ENCODE results near the gene DAD1. TPM values are rescaled to one million over a fixed set of nuclear protein-coding genes. Genes with fewer than 3 reads are reported as not detected.

The DAD1 gene
- total and polyA plus RNA-seq, 7 donors, result 77.8 to 277 (median 118) TPM

DNA sequence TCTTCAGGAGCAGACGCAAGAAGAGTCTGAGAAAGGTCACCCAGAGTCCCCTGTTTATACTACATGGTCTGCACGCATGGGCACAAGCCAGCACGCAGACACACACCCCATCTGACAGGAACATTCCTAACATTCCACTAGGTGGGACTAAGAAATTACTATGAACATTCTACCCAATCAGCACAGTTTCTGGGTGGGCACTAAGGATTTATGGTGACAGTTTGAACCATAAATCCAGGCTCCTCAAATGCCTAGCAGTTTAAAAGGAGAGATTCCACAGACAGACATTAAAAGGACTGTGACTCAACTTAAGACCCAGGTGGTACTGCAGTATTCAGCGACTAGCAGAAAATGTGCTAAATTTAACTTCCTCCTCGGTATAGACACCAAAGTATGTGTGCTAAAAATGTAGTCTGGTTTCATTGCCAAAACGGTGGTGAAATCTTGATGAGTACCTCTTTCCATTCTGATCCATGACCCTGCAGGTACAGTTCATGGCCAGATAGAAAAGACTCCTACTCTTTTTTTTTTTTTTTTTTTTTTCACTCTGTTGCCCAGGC is 25.3 kb upstream of the DAD1 start:
- Histone ChIP-seq H3K4me3 (no peak overlapping the region), H3K27ac (peak overlapping the region; percentile 56), H3K27me3 (ENCODE audit: insufficient read depth in 3 of 3, low read length in 2 of 3) (no peaks in the 10 kb centered on the region), H3K9me3 (no peaks in the 10 kb centered on the region), H3K36me3 (ENCODE audit: insufficient read depth in 1 of 2, low read depth in 1 of 2) (peaks cover 3 to 39% of the 10 kb centered on the region in 2 donors), H3K4me1 (peaks cover 17% of the 10 kb centered on the region)
- WGBS, 3 donors, result 7 to 9% (median 8%) methylated on average over 6 of the region's 6 CpGs
- DNase-seq, result peak in 1 of 2 donors; percentile 21
- peak; percentile 88 to 96 (median 92) for ATAC-seq
- TF ChIP-seq, protein P1, sequence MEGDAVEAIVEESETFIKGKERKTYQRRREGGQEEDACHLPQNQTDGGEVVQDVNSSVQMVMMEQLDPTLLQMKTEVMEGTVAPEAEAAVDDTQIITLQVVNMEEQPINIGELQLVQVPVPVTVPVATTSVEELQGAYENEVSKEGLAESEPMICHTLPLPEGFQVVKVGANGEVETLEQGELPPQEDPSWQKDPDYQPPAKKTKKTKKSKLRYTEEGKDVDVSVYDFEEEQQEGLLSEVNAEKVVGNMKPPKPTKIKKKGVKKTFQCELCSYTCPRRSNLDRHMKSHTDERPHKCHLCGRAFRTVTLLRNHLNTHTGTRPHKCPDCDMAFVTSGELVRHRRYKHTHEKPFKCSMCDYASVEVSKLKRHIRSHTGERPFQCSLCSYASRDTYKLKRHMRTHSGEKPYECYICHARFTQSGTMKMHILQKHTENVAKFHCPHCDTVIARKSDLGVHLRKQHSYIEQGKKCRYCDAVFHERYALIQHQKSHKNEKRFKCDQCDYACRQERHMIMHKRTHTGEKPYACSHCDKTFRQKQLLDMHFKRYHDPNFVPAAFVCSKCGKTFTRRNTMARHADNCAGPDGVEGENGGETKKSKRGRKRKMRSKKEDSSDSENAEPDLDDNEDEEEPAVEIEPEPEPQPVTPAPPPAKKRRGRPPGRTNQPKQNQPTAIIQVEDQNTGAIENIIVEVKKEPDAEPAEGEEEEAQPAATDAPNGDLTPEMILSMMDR (IDR thresholded peaks at IDR 0.05), result no peak
- intact Hi-C loops (cut with DNase I), result loop anchor here in 1 of 2 donors (5.0 kb wide), 1 partner anchor 38 kb away; no protein-coding TSS in a partner anchor

DNA sequence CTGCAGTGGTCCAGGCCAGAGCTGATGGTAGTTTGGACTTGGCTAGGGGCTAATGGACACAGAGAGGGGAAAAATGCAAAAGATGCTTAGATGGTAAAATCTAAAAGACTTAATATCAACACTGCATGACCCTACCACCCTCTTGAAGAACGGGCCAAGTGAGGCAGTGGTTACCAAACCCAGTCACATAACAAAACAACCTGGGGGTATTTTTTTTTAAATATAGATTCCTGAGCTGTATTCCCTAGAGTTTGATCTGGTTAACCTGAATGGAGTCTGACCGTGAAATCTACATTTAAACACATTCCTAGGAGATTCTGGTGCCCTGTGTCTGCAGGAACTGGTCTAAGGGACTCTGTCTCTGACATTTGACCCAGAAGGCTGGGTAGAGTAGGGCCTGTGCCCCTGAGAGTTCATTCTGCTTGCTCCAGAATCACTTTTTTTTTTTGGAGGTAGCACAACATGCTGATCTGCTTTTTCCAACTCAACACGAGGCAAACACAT is 24.8 kb upstream of the DAD1 start:
- Histone ChIP-seq H3K36me3 (ENCODE audit: insufficient read depth in 1 of 2, low read depth in 1 of 2) (peaks cover 4 to 44% of the 10 kb centered on the region in 2 donors), H3K27ac (peak overlapping the region; percentile 56), H3K4me1 (peaks cover 17% of the 10 kb centered on the region), H3K4me3 (no peak overlapping the region), H3K9me3 (no peaks in the 10 kb centered on the region), H3K27me3 (ENCODE audit: insufficient read depth in 3 of 3, low read length in 2 of 3) (no peaks in the 10 kb centered on the region)
- intact Hi-C loops (cut with DNase I), result loop anchor here in 1 of 2 donors (5.0 kb wide), 1 partner anchor 39 kb away; no protein-coding TSS in a partner anchor
- DNase-seq (no peak), ATAC-seq (peak in 2 of 4 donors; percentile 3 to 27)
- 29 to 42% (median 33%) methylated on average over 3 of the region's 3 CpGs for WGBS, 3 donors
- TF ChIP-seq, protein P1 (IDR thresholded peaks at IDR 0.05), result no peak

DNA sequence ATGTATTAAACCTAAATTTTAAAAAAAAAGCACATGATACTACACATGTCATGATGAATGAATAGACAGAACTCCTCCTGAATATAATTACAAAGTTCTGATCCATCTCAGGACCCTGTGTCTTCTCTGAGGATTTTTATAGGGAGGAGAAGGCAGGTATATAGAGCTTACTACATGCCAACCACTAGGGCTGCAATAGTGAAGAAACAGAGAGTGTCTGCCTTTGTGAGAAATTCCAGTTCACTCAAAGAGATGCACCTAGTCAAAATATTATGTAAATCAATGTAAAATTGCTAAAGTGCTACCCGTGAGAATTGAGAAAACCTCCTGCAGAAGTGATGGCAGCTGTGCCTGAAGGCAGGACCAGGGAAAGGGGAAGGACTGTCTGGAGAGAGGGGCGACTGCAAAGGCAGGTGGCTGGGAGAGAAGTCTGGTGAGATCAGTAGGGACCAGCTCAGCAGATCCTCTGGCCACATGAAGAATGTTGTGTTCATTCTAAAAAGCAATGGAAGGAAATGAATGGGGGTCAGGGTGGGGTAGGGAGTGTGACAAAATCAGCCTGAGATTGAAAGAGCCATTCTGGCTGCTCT is 24.2 kb upstream of the DAD1 start:
- intact Hi-C loops (cut with DNase I), result loop anchor here in 1 of 2 donors (5.0 kb wide), 1 partner anchor 39 kb away; no protein-coding TSS in a partner anchor
- Histone ChIP-seq H3K4me3 (no peak overlapping the region), H3K27me3 (ENCODE audit: insufficient read depth in 3 of 3, low read length in 2 of 3) (no peaks in the 10 kb centered on the region), H3K27ac (peak overlapping the region; percentile 56), H3K36me3 (ENCODE audit: insufficient read depth in 1 of 2, low read depth in 1 of 2) (peaks cover 4 to 50% of the 10 kb centered on the region in 2 donors), H3K9me3 (no peaks in the 10 kb centered on the region), H3K4me1 (peaks cover 17% of the 10 kb centered on the region)
- ATAC-seq (peak in 1 of 4 donors; percentile 3), DNase-seq (no peak)
- TF ChIP-seq, protein P1 (IDR thresholded peaks at IDR 0.05), result no peak
- 59 to 63% (median 60%) methylated on average over 2 of the region's 2 CpGs for WGBS, 3 donors

DNA sequence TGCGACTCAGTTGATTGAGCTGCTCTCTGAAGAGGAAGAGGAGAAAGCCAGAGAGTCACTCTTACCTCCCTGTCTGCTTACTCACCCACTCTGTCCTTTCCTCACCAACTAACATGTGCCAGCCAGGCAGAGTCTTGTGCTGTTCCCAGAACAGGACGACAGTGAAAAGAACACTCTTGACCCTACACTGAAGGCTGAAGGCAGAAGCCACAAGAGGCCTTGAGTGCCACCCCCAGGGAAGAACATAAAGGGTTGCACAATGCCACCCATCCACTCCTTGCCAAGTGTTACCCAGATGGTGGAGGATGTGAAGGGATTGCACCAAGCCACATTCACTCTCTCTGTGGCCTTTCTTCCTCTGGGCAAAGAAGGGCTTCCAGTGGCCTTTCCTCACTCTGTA is 21.9 kb upstream of the DAD1 start:
- TF ChIP-seq, protein P1 (IDR thresholded peaks at IDR 0.05), result no peak
- no peak for ATAC-seq
- intact Hi-C loops (cut with DNase I), result loop anchor here in 1 of 2 donors (5.0 kb wide), 1 partner anchor 41 kb away; no protein-coding TSS in a partner anchor
- WGBS, 3 donors, result 85 to 100% (median 91%) methylated on average over 2 of the region's 2 CpGs
- H3K36me3 ChIP-seq (ENCODE audit: insufficient read depth in 1 of 2, low read depth in 1 of 2), result peaks cover 4 to 73% of the 10 kb centered on the region in 2 donors
- no peaks in the 10 kb centered on the region for H3K27me3 ChIP-seq (ENCODE audit: insufficient read depth in 3 of 3, low read length in 2 of 3)
- peaks cover 17% of the 10 kb centered on the region for H3K4me1 ChIP-seq
- DNase-seq, result no peak
- no peaks in the 10 kb centered on the region for H3K9me3 ChIP-seq
- no peak overlapping the region for H3K27ac ChIP-seq
- H3K4me3 ChIP-seq, result no peak overlapping the region
